ENCODE data around the gene GP1BB. TPM values are rescaled to one million over a fixed set of nuclear protein-coding genes. Genes with fewer than 3 reads are reported as not detected.

The GP1BB gene
- total RNA-seq, 3 donors from 2014 or later (not counting 1 experiment from before 2014, with no cell fraction given): 0.39 to 7.8 (median 4.2) TPM

DNA sequence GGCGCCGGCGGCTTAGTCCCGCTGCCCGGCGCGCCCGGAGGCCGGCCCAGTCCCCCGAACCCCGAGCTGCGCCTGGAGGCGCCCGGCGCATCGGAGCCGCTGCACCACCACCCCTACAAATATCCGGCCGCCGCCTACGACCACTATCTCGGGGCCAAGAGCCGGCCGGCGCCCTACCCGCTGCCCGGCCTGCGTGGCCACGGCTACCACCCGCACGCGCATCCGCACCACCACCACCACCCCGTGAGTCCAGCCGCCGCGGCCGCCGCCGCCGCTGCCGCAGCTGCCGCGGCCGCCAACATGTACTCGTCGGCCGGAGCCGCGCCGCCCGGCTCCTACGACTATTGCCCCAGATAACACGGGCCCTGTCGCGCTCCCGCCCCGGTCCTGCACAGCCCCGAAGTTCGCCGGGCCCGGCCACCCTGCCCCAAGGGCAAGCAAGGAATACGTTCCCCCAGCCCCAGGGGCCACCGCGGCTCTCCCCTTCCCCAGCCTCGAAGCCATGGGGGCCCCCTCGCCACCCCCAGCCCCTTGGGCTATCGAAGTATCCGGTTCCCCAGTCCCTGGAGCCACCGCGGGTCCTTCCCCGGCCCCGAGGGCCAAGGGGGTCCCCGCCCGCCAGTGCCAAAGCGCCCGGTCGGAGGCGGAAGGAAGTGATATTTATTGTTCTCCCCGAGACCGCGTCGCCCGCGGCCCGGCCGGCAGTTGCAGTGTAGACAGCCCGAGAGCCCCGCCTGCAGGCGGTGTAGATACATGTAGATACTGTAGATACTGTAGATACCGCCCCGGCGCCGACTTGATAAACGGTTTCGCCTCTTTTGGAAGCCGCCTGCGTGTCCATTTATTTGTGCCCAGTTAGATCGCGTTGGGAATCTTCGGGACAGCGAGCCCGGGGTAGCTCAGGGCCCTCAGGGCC, 43.4 kb downstream of the GP1BB start:
- Mint-ChIP-seq H3K4me1 (peaks cover 5 to 18% of the 10 kb centered on the region in 2 donors), H3K36me3 (no peaks in the 10 kb centered on the region), H3K4me3 (peak overlapping the region; percentile 85), H3K27me3 (ENCODE audit: low read depth in 2 of 2) (peaks cover 16 to 36% of the 10 kb centered on the region in 2 donors), H3K9me3 (no peaks in the 10 kb centered on the region), H3K27ac (peak overlapping the region in 1 of 2 donors; percentile 69)
- peak; percentile 56 to 60 for DNase-seq
- TF ChIP-seq, protein P1, sequence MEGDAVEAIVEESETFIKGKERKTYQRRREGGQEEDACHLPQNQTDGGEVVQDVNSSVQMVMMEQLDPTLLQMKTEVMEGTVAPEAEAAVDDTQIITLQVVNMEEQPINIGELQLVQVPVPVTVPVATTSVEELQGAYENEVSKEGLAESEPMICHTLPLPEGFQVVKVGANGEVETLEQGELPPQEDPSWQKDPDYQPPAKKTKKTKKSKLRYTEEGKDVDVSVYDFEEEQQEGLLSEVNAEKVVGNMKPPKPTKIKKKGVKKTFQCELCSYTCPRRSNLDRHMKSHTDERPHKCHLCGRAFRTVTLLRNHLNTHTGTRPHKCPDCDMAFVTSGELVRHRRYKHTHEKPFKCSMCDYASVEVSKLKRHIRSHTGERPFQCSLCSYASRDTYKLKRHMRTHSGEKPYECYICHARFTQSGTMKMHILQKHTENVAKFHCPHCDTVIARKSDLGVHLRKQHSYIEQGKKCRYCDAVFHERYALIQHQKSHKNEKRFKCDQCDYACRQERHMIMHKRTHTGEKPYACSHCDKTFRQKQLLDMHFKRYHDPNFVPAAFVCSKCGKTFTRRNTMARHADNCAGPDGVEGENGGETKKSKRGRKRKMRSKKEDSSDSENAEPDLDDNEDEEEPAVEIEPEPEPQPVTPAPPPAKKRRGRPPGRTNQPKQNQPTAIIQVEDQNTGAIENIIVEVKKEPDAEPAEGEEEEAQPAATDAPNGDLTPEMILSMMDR (IDR thresholded peaks at IDR 0.05): peak; percentile 27
- H3K27me3 ChIP-seq (ENCODE audit: control insufficient read depth, insufficient read depth, low read length): peaks cover 29% of the 10 kb centered on the region
- H3K4me1 ChIP-seq (ENCODE audit: control insufficient read depth, insufficient read depth, low read length): peaks cover 22% of the 10 kb centered on the region
- no peaks in the 10 kb centered on the region for H3K36me3 ChIP-seq (ENCODE audit: control insufficient read depth, insufficient read depth, low read length)
- WGBS (ENCODE audit: insufficient coverage): 2% methylated on average over 103 of the region's 103 CpGs
- H3K4me3 ChIP-seq (ENCODE audit: low read length): peak overlapping the region; percentile 39
- no peak overlapping the region for H3K27ac ChIP-seq (ENCODE audit: low read length)
- intact Hi-C loops (cut with micrococcal nuclease): no loop called here
- H3K9me3 ChIP-seq (ENCODE audit: control insufficient read depth, insufficient read depth, low read length): no peaks in the 10 kb centered on the region
- ATAC-seq: peak; percentile 81 to 83 (median 82)

DNA sequence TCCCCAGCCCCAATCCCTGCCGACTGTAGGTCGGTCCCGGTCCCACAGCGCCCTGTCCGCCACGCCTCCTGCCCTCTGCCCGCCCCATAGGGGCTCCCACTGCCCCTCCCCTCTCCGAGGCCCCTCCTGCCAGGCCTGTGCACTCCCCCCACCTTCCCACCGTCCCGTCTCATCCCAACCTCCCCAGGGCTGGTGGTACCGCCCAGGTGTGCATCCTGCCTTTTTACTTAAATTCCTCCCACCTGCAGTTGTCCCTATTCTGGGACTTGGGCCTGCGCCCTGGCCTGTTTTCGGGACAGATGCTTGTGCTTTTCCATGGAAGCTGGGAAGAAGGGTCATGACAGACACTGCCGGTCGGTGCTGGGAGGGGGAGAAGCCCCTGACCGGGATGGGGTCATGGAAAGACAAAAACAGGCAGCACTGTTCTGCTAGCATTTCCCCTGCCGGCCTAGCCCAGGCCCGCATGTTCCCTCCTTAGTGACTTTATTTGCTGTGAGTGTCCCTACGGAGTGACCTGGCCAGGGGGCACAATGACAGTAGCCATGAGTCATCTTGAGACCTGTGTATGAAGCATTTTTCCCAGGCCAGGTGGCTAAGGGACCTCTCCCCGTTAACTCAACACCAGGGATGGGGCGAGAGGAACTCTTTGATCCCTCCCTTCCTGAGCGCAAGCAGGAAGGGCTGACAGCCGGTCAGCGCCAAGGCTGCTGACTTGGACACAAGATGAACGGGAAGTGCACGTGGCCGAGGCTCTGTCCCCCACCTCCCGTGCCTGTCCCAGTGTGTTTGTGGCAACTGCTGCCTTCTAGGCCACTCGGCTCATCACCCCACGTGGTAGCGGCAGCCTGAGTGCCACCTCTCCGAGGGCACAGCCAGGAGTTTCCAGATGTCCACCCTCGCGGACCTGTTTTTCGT, 44.3 kb downstream of the GP1BB start:
- no peaks in the 10 kb centered on the region for H3K36me3 ChIP-seq (ENCODE audit: control insufficient read depth, insufficient read depth, low read length)
- H3K27me3 ChIP-seq (ENCODE audit: control insufficient read depth, insufficient read depth, low read length): peaks cover 25% of the 10 kb centered on the region
- ATAC-seq (peak; percentile 17 to 42 (median 22)), DNase-seq (no peak)
- WGBS (ENCODE audit: insufficient coverage): 26% methylated on average over 35 of the region's 35 CpGs
- no peaks in the 10 kb centered on the region for H3K9me3 ChIP-seq (ENCODE audit: control insufficient read depth, insufficient read depth, low read length)
- peaks cover 23% of the 10 kb centered on the region for H3K4me1 ChIP-seq (ENCODE audit: control insufficient read depth, insufficient read depth, low read length)
- intact Hi-C loops (cut with micrococcal nuclease): no loop called here
- Mint-ChIP-seq H3K27me3 (ENCODE audit: low read depth in 2 of 2) (peaks cover 7 to 33% of the 10 kb centered on the region in 2 donors), H3K9me3 (no peaks in the 10 kb centered on the region), H3K27ac (peak overlapping the region in 1 of 2 donors; percentile 69), H3K36me3 (no peaks in the 10 kb centered on the region), H3K4me1 (peaks cover 8 to 21% of the 10 kb centered on the region in 2 donors), H3K4me3 (peak overlapping the region; percentile 85)
- TF ChIP-seq, protein P1 (IDR thresholded peaks at IDR 0.05): no peak
- no peak overlapping the region for H3K27ac ChIP-seq (ENCODE audit: low read length)
- peak overlapping the region; percentile 39 for H3K4me3 ChIP-seq (ENCODE audit: low read length)

DNA sequence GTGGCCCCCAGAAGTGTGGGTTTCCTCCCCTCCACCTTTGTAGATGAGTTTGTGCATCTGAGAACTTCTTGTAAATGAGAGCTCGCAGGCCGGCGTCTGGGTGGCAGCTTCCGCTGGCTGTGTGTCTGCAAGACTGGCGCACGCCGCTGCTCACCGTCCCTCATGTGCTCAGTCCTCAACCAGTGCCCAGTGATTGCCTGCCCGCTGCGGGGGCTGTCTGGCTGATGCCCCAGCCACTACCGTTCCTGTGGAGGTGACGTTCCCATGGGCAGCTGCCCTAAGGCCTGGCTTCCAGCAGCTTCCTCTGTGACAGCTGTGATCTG, 46.0 kb downstream of the GP1BB start:
- intact Hi-C loops (cut with micrococcal nuclease): no loop called here
- no peaks in the 10 kb centered on the region for H3K9me3 ChIP-seq (ENCODE audit: control insufficient read depth, insufficient read depth, low read length)
- Mint-ChIP-seq H3K4me3 (no peak overlapping the region), H3K27ac (no peak overlapping the region), H3K9me3 (no peaks in the 10 kb centered on the region), H3K4me1 (peaks cover 12 to 26% of the 10 kb centered on the region in 2 donors), H3K36me3 (no peaks in the 10 kb centered on the region), H3K27me3 (ENCODE audit: low read depth in 2 of 2) (peaks cover 6 to 24% of the 10 kb centered on the region in 2 donors)
- no peak for ATAC-seq
- no peak overlapping the region for H3K27ac ChIP-seq (ENCODE audit: low read length)
- WGBS (ENCODE audit: insufficient coverage): 93% methylated on average over 12 of the region's 12 CpGs
- no peaks in the 10 kb centered on the region for H3K36me3 ChIP-seq (ENCODE audit: control insufficient read depth, insufficient read depth, low read length)
- H3K4me3 ChIP-seq (ENCODE audit: low read length): no peak overlapping the region
- DNase-seq: no peak
- peaks cover 25% of the 10 kb centered on the region for H3K27me3 ChIP-seq (ENCODE audit: control insufficient read depth, insufficient read depth, low read length)
- peaks cover 33% of the 10 kb centered on the region for H3K4me1 ChIP-seq (ENCODE audit: control insufficient read depth, insufficient read depth, low read length)
- TF ChIP-seq, protein P1 (IDR thresholded peaks at IDR 0.05): no peak
